GM12874 (cell line): Measurements from ENCODE around the gene SRGAP1.

Experiments
- CTCF ChIP-seq: IDR thresholded peaks from 2 replicates; pipeline ENCODE4 v1.5.1; 2011; ENCODE audit warnings: low read depth, mild to moderate bottlenecking, control low read depth, low read length, moderate library complexity; ENCODE audit not compliant: insufficient read depth

Gene SRGAP1

GRCh38 chr12:63862187-63862968, 17.9 kb downstream of the SRGAP1 start:
- TF ChIP-seq CTCF, result no peak

- no peak for TF ChIP-seq CTCF
Measured at GRCh38 chr12:63862969-63863230, 18.4 kb downstream of the SRGAP1 start.

GRCh38 chr12:63863658-63864453, 19.4 kb downstream of the SRGAP1 start:
- TF ChIP-seq CTCF, result no peak

- TF ChIP-seq CTCF, result no peak
Measured at GRCh38 chr12:63864454-63864706, 19.9 kb downstream of the SRGAP1 start.

- TF ChIP-seq CTCF, result no peak
Measured at GRCh38 chr12:63865448-63865847, 20.9 kb downstream of the SRGAP1 start.

- no peak for TF ChIP-seq CTCF
Measured at GRCh38 chr12:63867053-63867452, 22.6 kb downstream of the SRGAP1 start.

- no peak for TF ChIP-seq CTCF
Measured at GRCh38 chr12:63869656-63870055, 25.2 kb downstream of the SRGAP1 start.
